Heart left ventricle (tissue), 13 donors: ENCODE results near the gene ZNF804B.

ENCODE experiments used
- POLR2A ChIP-seq, 2 donors: fragments of 450-650 bp; IDR thresholded peaks; one replicate each; pipeline ENCODE4 v1.6.1; 2017; ENCODE audit warnings: antibody characterized with exemption in 2 of 2, mild to moderate bottlenecking in 2 of 2, moderate library complexity in 2 of 2
- TF ChIP-seq, protein P1 (sequence below), 12 donors: fragments of 200-600 bp; sonication (generic) in 4 of 12; IDR thresholded peaks; one replicate each; pipeline versions ENCODE4 v1.5.0 to v1.8.0; 2018 to 2022; ENCODE audit warnings: antibody characterized with exemption in 12 of 12, mild to moderate bottlenecking in 5 of 12
- donor health status: ischemic (EF 13 %, LVEDD 7.1; RV severe dilation, severe dysfunction).
- donor health status: DM: no; HTN: yes; CAD: no.
- donor health status: DM: no; HTN: no; CAD: no.
- donor health status: ischemic (EF 25% LVEDD 6.9; RV normal size, moderate dysfunction).
- donor health status: ischemic (EF 25% LVEDD 5.7; RV mildly dilated, moderate dysfunction).
- donor health status: ischemic (EF 35%, LVEDD 5.7; RV mildly dilated, moderate dysfunction).
- donor health status: nonischemic (EF 11% LVEDD 7.7; RV severe dilation, severe dysfunction).
- donor health status: DM: yes; HTN: yes; CAD: no.
- donor health status: PGD.
- donor health status: ischemic (EF 29% LVEDD 5.4; RV normal size, mild dysfunction).
- donor health status: nonischemic (EF 23%, LVEDD 6.1; RV moderate dilation, normal function).

DNA sequence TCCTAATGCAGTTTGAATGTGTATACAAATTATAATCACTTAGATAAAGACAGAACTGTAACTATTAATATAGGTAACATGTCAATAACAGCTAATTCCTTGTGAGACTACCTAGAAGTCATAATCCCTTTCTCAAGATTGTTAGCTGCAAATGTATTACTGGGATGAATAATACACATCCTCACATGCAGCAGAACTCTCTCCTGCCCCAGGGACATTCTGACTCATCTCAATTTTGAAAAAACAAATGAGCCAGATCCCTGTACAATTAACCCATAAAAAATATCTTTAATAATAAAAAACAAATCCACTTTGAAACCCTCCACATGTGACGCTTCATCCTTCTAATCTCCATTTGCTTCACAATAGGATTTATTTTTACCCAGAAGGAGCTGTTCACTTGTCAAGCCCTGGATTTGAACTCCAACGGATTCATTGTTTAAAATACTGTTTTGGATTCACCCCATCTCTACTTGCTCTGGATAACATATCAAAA lies 464.4 kb downstream of the ZNF804B start:
- TF ChIP-seq, protein P1, sequence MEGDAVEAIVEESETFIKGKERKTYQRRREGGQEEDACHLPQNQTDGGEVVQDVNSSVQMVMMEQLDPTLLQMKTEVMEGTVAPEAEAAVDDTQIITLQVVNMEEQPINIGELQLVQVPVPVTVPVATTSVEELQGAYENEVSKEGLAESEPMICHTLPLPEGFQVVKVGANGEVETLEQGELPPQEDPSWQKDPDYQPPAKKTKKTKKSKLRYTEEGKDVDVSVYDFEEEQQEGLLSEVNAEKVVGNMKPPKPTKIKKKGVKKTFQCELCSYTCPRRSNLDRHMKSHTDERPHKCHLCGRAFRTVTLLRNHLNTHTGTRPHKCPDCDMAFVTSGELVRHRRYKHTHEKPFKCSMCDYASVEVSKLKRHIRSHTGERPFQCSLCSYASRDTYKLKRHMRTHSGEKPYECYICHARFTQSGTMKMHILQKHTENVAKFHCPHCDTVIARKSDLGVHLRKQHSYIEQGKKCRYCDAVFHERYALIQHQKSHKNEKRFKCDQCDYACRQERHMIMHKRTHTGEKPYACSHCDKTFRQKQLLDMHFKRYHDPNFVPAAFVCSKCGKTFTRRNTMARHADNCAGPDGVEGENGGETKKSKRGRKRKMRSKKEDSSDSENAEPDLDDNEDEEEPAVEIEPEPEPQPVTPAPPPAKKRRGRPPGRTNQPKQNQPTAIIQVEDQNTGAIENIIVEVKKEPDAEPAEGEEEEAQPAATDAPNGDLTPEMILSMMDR (IDR thresholded peaks at IDR 0.05): no peak
- TF ChIP-seq POLR2A (IDR thresholded peaks at IDR 0.05): no peak
